Dedifferentiated amniotic fluid mesenchymal stem cell (primary cell): ENCODE measurements around the gene ZNG1E.
A peak's percentile ranks its signal among the peaks of the same experiment; 100 is the strongest.
"Not testable (repeated sequence)": the region's sequence is repeated elsewhere in the genome, so short reads cannot be mapped to it uniquely, and the experiment has no call there.

Source experiments
- DNase-seq: peaks from one replicate; pipeline ENCODE4 v3.0.0-alpha.2; 2016; ENCODE audit errors: extremely low spot score

Gene ZNG1E

GRCh38 chr9:65675589-65676021, at the start of gene ZNG1E:
TSS of gene ZNG1E (plus strand) at chr9:65675928. CDS start at chr9:65675977, 49 bp downstream.
- DNase-seq = peak; percentile 13

GRCh38 chr9:65673579-65673978, 2.1 kb upstream of the ZNG1E start:
- not testable (repeated sequence) for DNase-seq

- DNase-seq = not testable (repeated sequence)
Observed at GRCh38 chr9:65675018-65675417, 710 bp upstream of the ZNG1E start.

GRCh38 chr9:65676389-65676788, 661 bp downstream of the ZNG1E start:
- not testable (repeated sequence) for DNase-seq

GRCh38 chr9:65678533-65678932, 2.8 kb downstream of the ZNG1E start:
- DNase-seq = not testable (repeated sequence)

GRCh38 chr9:65703550-65703949, 27.8 kb downstream of the ZNG1E start:
- not testable (repeated sequence) for DNase-seq

GRCh38 chr9:65714445-65714844, 38.7 kb downstream of the ZNG1E start:
- not testable (repeated sequence) for DNase-seq

GRCh38 chr9:65737096-65737564, 61.4 kb downstream of the ZNG1E start, which contains the start of gene FOXD4L4:
TSS of gene FOXD4L4 (plus strand) at chr9:65737146. CDS start at chr9:65737146, 0 bp downstream.
- DNase-seq = not testable (repeated sequence)

- DNase-seq = not testable (repeated sequence)
Observed at GRCh38 chr9:65738133-65738532, 62.4 kb downstream of the ZNG1E start.
